ENCODE data around the gene PITPNM3.

PITPNM3 gene

DNA sequence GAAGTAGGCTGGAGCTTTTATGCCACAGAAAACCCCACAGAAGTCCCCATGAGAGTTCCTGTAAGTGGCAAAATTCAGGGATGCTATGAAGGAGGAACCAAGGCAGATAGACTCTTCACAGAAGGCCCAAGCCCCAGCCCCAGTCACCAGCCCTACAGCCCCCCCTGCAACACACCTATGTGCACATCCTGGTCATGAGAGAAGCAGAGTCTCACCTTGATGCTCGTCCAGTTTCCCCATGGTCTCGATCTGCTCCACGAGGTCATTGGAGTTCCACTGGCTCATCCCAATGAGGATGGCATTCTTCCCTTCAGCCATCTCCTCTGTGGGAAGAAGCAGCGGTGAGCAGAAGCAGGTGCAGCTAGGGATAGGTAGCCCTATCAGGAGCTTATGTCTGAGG, 31.2 kb downstream of the PITPNM3 start:
- no peak for FAIRE-seq
- no peak for TF ChIP-seq POU2F2 (IDR thresholded peaks at IDR 0.05; ENCODE audit: low read depth, low read length)
- TF ChIP-seq PAX5 (IDR thresholded peaks at IDR 0.05; ENCODE audit: insufficient read depth, low read length, severe bottlenecking), result no peak
- no peak for TF ChIP-seq POLR2AphosphoS5 (IDR thresholded peaks at IDR 0.05; ENCODE audit: low read depth, low read length)
- no peak for TF ChIP-seq POLR2A (IDR thresholded peaks at IDR 0.05; ENCODE audit: low read depth, low read length)
- no peak for TF ChIP-seq TAF1 (IDR thresholded peaks at IDR 0.05; ENCODE audit: low read depth, low read length)
- TF ChIP-seq SPI1 (IDR thresholded peaks at IDR 0.05; ENCODE audit: low read depth, low read length), result no peak
- DNase-seq (ENCODE audit: insufficient read length, low spot score), result no peak

DNA sequence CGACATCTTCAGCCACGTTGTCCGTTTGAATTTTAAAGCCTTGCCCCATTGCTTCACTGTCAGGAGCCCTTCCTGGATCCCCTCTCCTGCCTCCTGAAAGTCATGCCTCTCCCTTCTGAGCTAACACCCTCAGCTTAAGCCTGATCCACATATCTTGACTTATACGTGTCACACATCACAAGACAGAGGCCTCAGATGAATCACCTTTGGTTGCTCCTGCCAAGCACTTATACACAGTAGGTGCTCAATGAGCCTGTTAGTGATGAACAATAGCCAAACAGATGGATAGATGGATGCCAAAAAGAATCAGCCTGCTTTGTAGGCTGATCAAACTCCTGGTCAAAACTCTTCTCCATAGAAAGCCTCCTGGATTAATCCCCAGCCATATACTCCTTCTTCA, 31.8 kb downstream of the PITPNM3 start:
- DNase-seq (ENCODE audit: insufficient read length, low spot score) (no peak), FAIRE-seq (no peak)

DNA sequence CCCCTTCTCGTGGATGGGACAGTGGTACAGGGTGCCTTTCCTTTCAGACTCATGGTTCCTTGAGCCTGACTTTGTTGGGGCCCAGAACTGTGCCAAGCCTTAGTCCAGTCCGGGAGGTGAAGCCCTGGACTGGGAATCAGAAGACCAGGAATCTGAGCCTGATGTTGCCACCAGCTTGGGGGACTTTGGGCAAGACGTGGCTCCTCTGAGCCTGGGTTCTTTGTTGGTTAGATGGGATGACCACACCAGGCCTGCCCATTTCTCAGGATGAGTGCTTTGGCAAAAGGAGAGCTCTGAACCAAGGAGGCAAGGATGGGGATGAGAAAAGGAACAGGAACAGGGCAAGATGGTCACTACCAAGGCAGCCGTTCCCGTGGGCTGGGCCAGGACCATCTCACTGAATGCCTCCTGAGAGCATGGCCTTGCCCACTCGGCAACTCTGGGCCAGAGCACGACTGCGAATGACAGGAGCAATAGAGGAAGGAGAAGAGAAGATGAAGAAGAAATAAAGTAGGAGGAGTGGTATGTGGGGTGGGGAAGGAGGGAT, 32.5 kb downstream of the PITPNM3 start:
- DNase-seq (ENCODE audit: insufficient read length, low spot score) (no peak), FAIRE-seq (no peak)
- TF ChIP-seq POLR2AphosphoS5 (IDR thresholded peaks at IDR 0.05; ENCODE audit: low read depth, low read length), result no peak
- TF ChIP-seq TAF1 (IDR thresholded peaks at IDR 0.05; ENCODE audit: low read depth, low read length), result no peak
- TF ChIP-seq POLR2A (IDR thresholded peaks at IDR 0.05; ENCODE audit: low read depth, low read length), result no peak
- no peak for TF ChIP-seq POU2F2 (IDR thresholded peaks at IDR 0.05; ENCODE audit: low read depth, low read length)
- no peak for TF ChIP-seq SPI1 (IDR thresholded peaks at IDR 0.05; ENCODE audit: low read depth, low read length)
- no peak for TF ChIP-seq PAX5 (IDR thresholded peaks at IDR 0.05; ENCODE audit: insufficient read depth, low read length, severe bottlenecking)

More for the DNA sequence above, 31.8 kb downstream of the PITPNM3 start:
- TF ChIP-seq POLR2AphosphoS5 (IDR thresholded peaks at IDR 0.05; ENCODE audit: low read depth, low read length) (no peak), PAX5 (IDR thresholded peaks at IDR 0.05; ENCODE audit: insufficient read depth, low read length, severe bottlenecking) (no peak), SPI1 (IDR thresholded peaks at IDR 0.05; ENCODE audit: low read depth, low read length) (no peak), POLR2A (IDR thresholded peaks at IDR 0.05; ENCODE audit: low read depth, low read length) (no peak), TAF1 (IDR thresholded peaks at IDR 0.05; ENCODE audit: low read depth, low read length) (no peak), POU2F2 (IDR thresholded peaks at IDR 0.05; ENCODE audit: low read depth, low read length) (no peak)

DNA sequence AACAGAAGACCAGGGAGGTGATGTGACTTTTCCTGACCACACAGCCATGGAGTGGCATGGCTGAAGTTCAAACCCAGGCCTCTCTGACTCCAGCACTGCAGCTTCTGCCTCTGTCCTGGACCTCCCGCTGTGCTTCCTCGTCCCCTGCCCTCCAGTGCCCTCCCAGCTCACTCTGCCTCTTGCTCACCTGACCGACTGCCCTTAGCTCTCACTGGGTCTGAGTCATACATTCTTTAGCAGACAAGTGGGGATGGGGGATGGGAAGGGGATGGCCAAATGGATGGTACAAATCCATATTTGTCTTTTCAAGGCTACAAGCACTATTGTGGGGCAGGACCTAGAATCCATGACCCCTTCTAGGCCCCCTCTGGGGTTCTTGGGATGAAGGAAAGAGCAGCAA, 33.0 kb downstream of the PITPNM3 start:
- FAIRE-seq (no peak), DNase-seq (ENCODE audit: insufficient read length, low spot score) (no peak)
- TF ChIP-seq SPI1 (IDR thresholded peaks at IDR 0.05; ENCODE audit: low read depth, low read length), result no peak
- no peak for TF ChIP-seq POLR2A (IDR thresholded peaks at IDR 0.05; ENCODE audit: low read depth, low read length)
- TF ChIP-seq POLR2AphosphoS5 (IDR thresholded peaks at IDR 0.05; ENCODE audit: low read depth, low read length), result no peak
- TF ChIP-seq POU2F2 (IDR thresholded peaks at IDR 0.05; ENCODE audit: low read depth, low read length), result no peak
- TF ChIP-seq TAF1 (IDR thresholded peaks at IDR 0.05; ENCODE audit: low read depth, low read length), result no peak
- TF ChIP-seq PAX5 (IDR thresholded peaks at IDR 0.05; ENCODE audit: insufficient read depth, low read length, severe bottlenecking), result no peak

DNA sequence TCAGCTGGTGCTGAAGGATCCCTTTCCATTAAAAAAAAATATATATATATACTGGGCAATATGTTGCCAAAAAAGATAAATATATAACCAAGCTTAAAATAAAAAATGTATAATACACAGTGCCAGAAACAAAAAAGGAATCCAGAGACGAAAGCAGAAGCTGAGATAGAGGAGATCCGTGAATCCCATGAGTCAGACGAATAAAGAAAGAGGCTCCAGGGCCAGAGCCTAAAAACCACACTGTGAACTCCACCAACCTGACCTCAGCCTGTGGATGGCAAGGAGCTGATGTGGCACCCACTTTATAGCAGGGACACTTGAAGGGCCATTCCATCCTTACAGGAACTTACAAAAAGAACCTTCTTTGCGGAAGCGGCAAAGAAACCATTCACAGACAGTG, 34.8 kb downstream of the PITPNM3 start:
- FAIRE-seq (no peak), DNase-seq (ENCODE audit: insufficient read length, low spot score) (no peak)
- TF ChIP-seq TAF1 (IDR thresholded peaks at IDR 0.05; ENCODE audit: low read depth, low read length) (no peak), SPI1 (IDR thresholded peaks at IDR 0.05; ENCODE audit: low read depth, low read length) (no peak), POLR2A (IDR thresholded peaks at IDR 0.05; ENCODE audit: low read depth, low read length) (no peak), PAX5 (IDR thresholded peaks at IDR 0.05; ENCODE audit: insufficient read depth, low read length, severe bottlenecking) (no peak)

DNA sequence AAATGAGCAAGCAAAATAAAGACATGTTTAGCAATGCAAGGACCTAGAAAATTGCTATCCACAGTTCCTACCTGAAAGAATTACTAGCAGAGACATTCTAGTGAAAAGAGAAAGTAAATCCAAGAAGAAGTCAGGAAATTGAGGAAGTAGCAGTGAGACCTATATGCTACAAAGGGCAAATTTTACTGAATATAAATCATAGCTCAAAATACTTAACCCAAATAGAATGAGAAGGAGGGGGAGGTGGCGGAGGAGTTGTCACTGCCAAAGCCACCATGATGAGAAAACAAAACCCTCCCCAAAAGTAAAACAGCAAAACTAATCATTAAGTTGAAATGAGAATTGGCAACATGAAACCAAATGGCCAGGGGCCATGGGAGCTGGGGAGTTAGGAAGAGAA, 39.3 kb downstream of the PITPNM3 start:
- DNase-seq (ENCODE audit: insufficient read length, low spot score) (no peak), FAIRE-seq (no peak)
- TF ChIP-seq POU2F2 (IDR thresholded peaks at IDR 0.05; ENCODE audit: low read depth, low read length), result no peak
- TF ChIP-seq PAX5 (IDR thresholded peaks at IDR 0.05; ENCODE audit: insufficient read depth, low read length, severe bottlenecking), result no peak
- TF ChIP-seq TAF1 (IDR thresholded peaks at IDR 0.05; ENCODE audit: low read depth, low read length), result no peak
- TF ChIP-seq SPI1 (IDR thresholded peaks at IDR 0.05; ENCODE audit: low read depth, low read length), result no peak
- no peak for TF ChIP-seq POLR2A (IDR thresholded peaks at IDR 0.05; ENCODE audit: low read depth, low read length)
- no peak for TF ChIP-seq POLR2AphosphoS5 (IDR thresholded peaks at IDR 0.05; ENCODE audit: low read depth, low read length)

DNA sequence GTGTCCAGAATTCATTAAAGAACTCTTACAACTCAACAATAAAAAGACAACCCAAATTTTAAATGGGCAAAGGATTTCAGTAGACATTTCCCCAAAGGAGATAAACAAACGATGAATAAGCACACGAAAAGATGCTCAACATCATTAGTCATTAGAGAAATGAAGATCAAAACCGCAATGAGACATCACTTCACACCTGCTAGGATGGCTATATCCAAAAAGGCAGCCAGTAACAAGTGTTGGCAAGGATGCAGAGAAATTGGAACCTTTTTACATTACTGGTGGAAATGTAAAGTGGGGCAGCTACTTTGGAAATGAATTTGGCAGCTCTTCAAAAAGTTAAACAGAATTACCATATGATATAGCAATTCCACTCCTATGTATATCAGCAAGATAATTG, 42.0 kb downstream of the PITPNM3 start:
- no peak for FAIRE-seq
- TF ChIP-seq SPI1 (IDR thresholded peaks at IDR 0.05; ENCODE audit: low read depth, low read length) (no peak), POU2F2 (IDR thresholded peaks at IDR 0.05; ENCODE audit: low read depth, low read length) (no peak), PAX5 (IDR thresholded peaks at IDR 0.05; ENCODE audit: insufficient read depth, low read length, severe bottlenecking) (no peak), POLR2AphosphoS5 (IDR thresholded peaks at IDR 0.05; ENCODE audit: low read depth, low read length) (no peak), TAF1 (IDR thresholded peaks at IDR 0.05; ENCODE audit: low read depth, low read length) (no peak), POLR2A (IDR thresholded peaks at IDR 0.05; ENCODE audit: low read depth, low read length) (no peak)
- no peak for DNase-seq (ENCODE audit: insufficient read length, low spot score)

DNA sequence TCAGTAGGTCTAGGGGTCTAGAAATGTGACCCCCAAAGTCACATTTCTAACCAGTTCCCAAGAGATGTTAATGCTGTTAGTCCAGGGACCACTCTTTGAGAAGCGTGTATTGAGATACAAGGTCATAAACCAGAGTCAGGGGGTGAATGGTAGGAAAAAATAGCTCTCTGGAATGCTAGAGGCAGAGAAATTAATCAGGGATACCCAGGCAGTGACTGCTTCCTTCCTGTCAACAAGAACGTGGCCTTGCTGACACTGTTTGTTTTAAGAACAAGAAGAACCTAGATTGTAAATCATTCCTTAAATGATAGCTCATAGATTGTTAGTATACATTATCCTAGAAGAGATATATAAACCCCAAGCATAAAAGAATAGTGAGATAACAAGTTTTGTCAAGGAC, 43.8 kb downstream of the PITPNM3 start:
- FAIRE-seq (no peak), DNase-seq (ENCODE audit: insufficient read length, low spot score) (no peak)
- TF ChIP-seq POLR2AphosphoS5 (IDR thresholded peaks at IDR 0.05; ENCODE audit: low read depth, low read length) (no peak), POLR2A (IDR thresholded peaks at IDR 0.05; ENCODE audit: low read depth, low read length) (no peak), POU2F2 (IDR thresholded peaks at IDR 0.05; ENCODE audit: low read depth, low read length) (no peak), PAX5 (IDR thresholded peaks at IDR 0.05; ENCODE audit: insufficient read depth, low read length, severe bottlenecking) (no peak), SPI1 (IDR thresholded peaks at IDR 0.05; ENCODE audit: low read depth, low read length) (no peak), TAF1 (IDR thresholded peaks at IDR 0.05; ENCODE audit: low read depth, low read length) (no peak)

DNA sequence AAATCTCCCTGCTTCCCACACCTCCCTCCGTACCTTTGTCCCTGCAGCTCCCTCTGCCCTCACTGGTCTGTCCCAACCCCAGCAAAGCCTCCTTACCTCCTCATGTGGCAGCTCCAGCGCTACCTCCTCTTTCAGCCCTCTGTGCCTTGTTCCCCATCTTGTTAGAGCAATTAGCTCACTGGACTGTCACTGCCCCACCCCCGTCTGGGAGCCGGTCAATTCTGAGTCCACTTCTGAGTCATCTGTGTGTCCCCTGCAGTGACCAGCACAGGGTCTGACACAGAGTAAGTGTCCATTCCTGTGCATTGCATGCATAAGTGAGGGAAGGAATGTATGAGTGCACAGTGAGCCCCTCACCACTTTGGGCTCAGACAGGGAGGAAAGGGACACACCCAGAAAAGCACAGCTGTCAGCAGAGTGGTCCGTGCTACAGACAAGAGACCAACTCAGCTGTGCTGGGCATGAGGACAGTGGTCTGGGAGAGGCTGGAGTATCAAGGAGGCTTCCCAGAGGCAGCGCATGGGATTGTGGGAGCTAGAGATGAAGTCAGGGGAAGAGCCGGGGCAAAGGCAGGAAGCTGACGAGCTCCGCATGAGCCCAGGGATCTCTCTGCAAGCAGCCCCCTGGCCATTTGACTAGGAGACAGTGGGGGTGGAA, 45.9 kb downstream of the PITPNM3 start:
- TF ChIP-seq SPI1 (IDR thresholded peaks at IDR 0.05; ENCODE audit: low read depth, low read length) (no peak), PAX5 (IDR thresholded peaks at IDR 0.05; ENCODE audit: insufficient read depth, low read length, severe bottlenecking) (no peak), POLR2A (IDR thresholded peaks at IDR 0.05; ENCODE audit: low read depth, low read length) (no peak), POLR2AphosphoS5 (IDR thresholded peaks at IDR 0.05; ENCODE audit: low read depth, low read length) (no peak), TAF1 (IDR thresholded peaks at IDR 0.05; ENCODE audit: low read depth, low read length) (no peak), POU2F2 (IDR thresholded peaks at IDR 0.05; ENCODE audit: low read depth, low read length) (no peak)
- FAIRE-seq (no peak), DNase-seq (ENCODE audit: insufficient read length, low spot score) (no peak)
